ENCODE results near the gene CDH13.

Gene CDH13

DNA sequence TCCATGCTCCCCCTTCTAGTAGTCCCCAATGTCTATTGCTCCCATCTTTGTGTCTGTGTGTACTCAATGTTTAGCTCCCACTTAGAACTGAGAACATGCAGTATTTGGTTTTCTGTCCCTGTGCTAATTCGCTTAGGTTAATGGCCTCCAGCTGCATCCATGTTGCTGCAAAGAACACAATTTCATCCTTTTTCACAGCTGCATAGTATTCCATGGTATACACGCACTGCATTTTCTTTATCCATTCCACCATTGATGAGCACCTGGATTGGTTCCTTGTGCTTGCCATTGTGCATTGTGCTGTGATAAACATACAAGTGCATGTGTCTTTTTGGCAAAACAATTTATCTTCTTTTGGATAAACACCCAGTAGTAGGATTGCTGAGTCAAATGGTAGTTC is 1104.0 kb downstream of the CDH13 start:
- no peak for DNase-seq (ENCODE audit: extremely low spot score)
- POLR2A ChIA-PET: no interaction called here
- no peak for TF ChIP-seq CTCF (IDR thresholded peaks at IDR 0.05; ENCODE audit: control extremely low read depth, extremely low read depth, low read depth, missing control alignments)
- CTCF ChIA-PET: no interaction called here

- ChIA-PET CTCF (no interaction called here), POLR2A (no interaction called here)
- no peak for DNase-seq (ENCODE audit: extremely low spot score)
- no peak for TF ChIP-seq CTCF (IDR thresholded peaks at IDR 0.05; ENCODE audit: control extremely low read depth, extremely low read depth, low read depth, missing control alignments)
These were observed 1105.8 kb downstream of the CDH13 start for GRCh38 chr16:83732536-83732935.

DNA sequence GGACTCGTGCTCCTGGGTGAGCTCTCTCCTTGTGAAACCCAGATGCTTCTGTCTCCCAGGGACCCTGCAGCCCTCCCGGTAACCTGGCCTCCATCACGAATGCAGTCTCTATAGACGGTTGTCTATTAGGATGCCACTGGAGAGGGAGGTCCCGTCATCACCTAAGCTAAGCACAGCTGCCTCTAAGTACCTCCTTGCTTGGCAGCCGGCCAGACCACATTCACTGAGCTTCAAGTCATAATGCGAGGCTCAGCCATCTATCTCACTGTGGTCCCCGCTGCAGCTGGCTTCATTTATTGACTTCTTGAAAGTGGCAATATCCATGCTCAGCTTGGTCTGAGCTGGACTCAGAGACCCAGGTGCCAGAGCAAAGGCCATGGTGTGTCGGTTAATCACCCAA is 1106.5 kb downstream of the CDH13 start:
- DNase-seq (ENCODE audit: extremely low spot score): no peak
- TF ChIP-seq CTCF (IDR thresholded peaks at IDR 0.05; ENCODE audit: control extremely low read depth, extremely low read depth, low read depth, missing control alignments): no peak
- ChIA-PET POLR2A (no interaction called here), CTCF (no interaction called here)

- CTCF ChIA-PET: no interaction called here
- TF ChIP-seq CTCF (IDR thresholded peaks at IDR 0.05; ENCODE audit: control extremely low read depth, extremely low read depth, low read depth, missing control alignments): no peak
- no peak for DNase-seq (ENCODE audit: extremely low spot score)
- POLR2A ChIA-PET: no interaction called here
These were observed 1107.4 kb downstream of the CDH13 start for GRCh38 chr16:83734136-83734535.

GRCh38 chr16:83737729-83738354 is 1111.1 kb downstream of the CDH13 start:
- TF ChIP-seq CTCF (IDR thresholded peaks at IDR 0.05; ENCODE audit: control extremely low read depth, extremely low read depth, low read depth, missing control alignments): no peak
- POLR2A ChIA-PET: no interaction called here
- no peak for DNase-seq (ENCODE audit: extremely low spot score)
- CTCF ChIA-PET: no interaction called here

- no peak for DNase-seq (ENCODE audit: extremely low spot score)
- ChIA-PET POLR2A (no interaction called here), CTCF (no interaction called here)
- no peak for TF ChIP-seq CTCF (IDR thresholded peaks at IDR 0.05; ENCODE audit: control extremely low read depth, extremely low read depth, low read depth, missing control alignments)
These were observed 1112.2 kb downstream of the CDH13 start for GRCh38 chr16:83738923-83739503.

Measured in GM10248 (cell line).